Testis (tissue), 2 donors: Measurements from ENCODE around the gene CCM2.

Experiments
- POLR2A ChIP-seq: fragments of 450-650 bp; IDR thresholded peaks from one replicate; pipeline ENCODE4 v1.6.1; 2017; ENCODE audit warnings: antibody characterized with exemption, mild to moderate bottlenecking, moderate library complexity
- TF ChIP-seq, protein P1 (sequence below), 3 experiments: fragments of 450-650 bp in 2 of 3; fragments of 200-600 bp in 1 of 3; sonication (generic) in 1 of 3; IDR thresholded peaks; one replicate each; pipeline ENCODE4 v1.5.1; 2016 to 2019; ENCODE audit warnings: antibody characterized with exemption in 3 of 3, mild to moderate bottlenecking in 2 of 3, moderate library complexity in 1 of 3

DNA sequence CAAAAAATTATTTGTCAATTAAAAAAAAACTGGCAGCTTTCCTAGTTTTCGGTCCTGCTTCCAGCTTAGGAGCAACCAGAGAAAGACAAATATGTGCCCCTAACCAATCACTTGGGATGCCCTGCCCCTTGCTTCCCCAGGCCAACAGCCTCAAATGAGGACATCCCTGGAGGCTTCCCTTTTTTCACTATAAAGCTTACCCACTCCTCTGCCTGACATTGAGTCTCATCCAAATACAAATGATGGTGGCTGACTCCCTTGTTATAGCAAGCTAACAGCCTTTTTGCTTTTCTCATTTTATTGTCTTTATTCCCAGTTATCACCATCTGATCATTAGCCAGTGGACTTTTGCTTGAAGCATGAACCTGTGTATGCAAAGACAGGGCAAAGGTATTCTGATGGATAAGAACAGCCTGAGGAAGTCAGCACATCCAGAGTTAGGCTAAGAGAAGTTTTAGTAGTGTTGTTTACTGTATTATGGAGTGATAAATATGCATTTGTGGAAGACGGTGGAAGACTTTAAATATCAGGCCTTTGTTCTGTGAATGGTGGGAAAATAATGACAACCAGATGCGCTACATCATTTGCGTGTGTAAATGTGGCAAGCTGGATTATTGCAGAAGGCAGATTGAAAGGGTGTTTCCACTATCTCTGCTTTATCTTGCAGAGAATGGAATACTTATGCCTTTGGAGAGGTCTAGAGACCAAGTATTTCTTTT, 1.7 kb upstream of the CCM2 start:
- TF ChIP-seq, protein P1, sequence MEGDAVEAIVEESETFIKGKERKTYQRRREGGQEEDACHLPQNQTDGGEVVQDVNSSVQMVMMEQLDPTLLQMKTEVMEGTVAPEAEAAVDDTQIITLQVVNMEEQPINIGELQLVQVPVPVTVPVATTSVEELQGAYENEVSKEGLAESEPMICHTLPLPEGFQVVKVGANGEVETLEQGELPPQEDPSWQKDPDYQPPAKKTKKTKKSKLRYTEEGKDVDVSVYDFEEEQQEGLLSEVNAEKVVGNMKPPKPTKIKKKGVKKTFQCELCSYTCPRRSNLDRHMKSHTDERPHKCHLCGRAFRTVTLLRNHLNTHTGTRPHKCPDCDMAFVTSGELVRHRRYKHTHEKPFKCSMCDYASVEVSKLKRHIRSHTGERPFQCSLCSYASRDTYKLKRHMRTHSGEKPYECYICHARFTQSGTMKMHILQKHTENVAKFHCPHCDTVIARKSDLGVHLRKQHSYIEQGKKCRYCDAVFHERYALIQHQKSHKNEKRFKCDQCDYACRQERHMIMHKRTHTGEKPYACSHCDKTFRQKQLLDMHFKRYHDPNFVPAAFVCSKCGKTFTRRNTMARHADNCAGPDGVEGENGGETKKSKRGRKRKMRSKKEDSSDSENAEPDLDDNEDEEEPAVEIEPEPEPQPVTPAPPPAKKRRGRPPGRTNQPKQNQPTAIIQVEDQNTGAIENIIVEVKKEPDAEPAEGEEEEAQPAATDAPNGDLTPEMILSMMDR (IDR thresholded peaks at IDR 0.05): no peak
- no peak for TF ChIP-seq POLR2A
